ENCODE measurements around the gene RGR. TPM values are rescaled to one million over a fixed set of nuclear protein-coding genes. Genes with fewer than 3 reads are reported as not detected.
A peak's percentile ranks its signal among the peaks of the same experiment; 100 is the strongest.

Gene RGR
- total and polyA plus RNA-seq, 2 experiments from 2014 or later = not detected

DNA sequence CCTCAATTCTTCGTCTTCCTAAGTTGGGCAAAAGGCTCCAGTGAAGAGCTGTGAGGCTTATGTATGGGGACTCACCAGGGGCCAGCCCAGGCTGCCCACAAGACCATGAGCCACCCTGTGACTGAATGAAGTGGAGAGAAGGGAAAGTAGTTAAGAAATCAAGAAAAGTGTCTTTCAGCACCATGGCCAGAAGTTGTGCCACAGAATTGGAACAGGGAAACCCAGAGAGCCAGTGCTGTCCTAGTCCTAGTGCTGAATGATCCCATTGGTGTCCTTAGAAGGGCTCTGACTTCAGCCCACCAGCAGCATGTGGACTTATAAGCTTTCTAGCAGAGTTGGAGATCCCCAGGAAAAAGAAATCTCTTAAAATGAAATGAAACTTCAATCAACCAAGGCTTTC lies 46.5 kb downstream of the RGR start (continued):
- TF ChIP-seq, protein P1, sequence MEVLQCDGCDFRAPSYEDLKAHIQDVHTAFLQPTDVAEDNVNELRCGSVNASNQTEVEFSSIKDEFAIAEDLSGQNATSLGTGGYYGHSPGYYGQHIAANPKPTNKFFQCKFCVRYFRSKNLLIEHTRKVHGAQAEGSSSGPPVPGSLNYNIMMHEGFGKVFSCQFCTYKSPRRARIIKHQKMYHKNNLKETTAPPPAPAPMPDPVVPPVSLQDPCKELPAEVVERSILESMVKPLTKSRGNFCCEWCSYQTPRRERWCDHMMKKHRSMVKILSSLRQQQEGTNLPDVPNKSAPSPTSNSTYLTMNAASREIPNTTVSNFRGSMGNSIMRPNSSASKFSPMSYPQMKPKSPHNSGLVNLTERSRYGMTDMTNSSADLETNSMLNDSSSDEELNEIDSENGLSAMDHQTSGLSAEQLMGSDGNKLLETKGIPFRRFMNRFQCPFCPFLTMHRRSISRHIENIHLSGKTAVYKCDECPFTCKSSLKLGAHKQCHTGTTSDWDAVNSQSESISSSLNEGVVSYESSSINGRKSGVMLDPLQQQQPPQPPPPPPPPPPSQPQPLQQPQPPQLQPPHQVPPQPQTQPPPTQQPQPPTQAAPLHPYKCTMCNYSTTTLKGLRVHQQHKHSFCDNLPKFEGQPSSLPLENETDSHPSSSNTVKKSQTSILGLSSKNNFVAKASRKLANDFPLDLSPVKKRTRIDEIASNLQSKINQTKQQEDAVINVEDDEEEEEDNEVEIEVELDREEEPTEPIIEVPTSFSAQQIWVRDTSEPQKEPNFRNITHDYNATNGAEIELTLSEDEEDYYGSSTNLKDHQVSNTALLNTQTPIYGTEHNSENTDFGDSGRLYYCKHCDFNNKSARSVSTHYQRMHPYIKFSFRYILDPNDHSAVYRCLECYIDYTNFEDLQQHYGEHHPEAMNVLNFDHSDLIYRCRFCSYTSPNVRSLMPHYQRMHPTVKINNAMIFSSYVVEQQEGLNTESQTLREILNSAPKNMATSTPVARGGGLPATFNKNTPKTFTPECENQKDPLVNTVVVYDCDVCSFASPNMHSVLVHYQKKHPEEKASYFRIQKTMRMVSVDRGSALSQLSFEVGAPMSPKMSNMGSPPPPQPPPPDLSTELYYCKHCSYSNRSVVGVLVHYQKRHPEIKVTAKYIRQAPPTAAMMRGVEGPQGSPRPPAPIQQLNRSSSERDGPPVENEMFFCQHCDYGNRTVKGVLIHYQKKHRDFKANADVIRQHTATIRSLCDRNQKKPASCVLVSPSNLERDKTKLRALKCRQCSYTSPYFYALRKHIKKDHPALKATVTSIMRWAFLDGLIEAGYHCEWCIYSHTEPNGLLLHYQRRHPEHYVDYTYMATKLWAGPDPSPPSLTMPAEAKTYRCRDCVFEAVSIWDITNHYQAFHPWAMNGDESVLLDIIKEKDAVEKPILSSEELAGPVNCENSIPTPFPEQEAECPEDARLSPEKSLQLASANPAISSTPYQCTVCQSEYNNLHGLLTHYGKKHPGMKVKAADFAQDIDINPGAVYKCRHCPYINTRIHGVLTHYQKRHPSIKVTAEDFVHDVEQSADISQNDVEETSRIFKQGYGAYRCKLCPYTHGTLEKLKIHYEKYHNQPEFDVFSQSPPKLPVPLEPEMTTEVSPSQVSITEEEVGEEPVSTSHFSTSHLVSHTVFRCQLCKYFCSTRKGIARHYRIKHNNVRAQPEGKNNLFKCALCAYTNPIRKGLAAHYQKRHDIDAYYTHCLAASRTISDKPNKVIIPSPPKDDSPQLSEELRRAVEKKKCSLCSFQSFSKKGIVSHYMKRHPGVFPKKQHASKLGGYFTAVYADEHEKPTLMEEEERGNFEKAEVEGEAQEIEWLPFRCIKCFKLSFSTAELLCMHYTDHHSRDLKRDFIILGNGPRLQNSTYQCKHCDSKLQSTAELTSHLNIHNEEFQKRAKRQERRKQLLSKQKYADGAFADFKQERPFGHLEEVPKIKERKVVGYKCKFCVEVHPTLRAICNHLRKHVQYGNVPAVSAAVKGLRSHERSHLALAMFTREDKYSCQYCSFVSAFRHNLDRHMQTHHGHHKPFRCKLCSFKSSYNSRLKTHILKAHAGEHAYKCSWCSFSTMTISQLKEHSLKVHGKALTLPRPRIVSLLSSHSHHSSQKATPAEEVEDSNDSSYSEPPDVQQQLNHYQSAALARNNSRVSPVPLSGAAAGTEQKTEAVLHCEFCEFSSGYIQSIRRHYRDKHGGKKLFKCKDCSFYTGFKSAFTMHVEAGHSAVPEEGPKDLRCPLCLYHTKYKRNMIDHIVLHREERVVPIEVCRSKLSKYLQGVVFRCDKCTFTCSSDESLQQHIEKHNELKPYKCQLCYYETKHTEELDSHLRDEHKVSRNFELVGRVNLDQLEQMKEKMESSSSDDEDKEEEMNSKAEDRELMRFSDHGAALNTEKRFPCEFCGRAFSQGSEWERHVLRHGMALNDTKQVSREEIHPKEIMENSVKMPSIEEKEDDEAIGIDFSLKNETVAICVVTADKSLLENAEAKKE (CRISPR knock-in tag; IDR thresholded peaks at IDR 0.05) = no peak
- TF ChIP-seq ZNF114 (CRISPR knock-in tag; IDR thresholded peaks at IDR 0.05) = peak; percentile 52; the same call in 1 of the 2 replicates

DNA sequence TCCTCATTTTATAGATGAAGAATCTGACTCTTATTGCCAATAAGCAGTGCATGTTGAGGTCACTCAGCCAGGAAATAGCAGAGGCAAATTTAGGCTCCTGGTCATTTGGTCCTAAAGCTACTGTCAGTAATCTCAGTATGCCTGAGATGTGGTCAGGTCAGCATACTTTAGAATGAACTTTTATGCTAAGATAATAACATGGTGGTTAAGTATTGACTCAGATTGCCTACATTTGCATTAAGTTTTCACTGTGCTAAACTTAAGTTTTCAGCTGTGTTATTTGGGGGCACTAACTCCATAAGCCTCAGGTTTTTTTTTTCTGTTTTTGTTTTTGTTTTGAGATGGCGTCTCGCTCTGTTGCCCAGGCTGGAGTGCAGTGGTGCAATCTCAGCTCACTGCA lies 47.6 kb downstream of the RGR start:
- no peak overlapping the region for H3K4me3 ChIP-seq
- no peaks in the 10 kb centered on the region for H3K27me3 ChIP-seq (ENCODE audit: insufficient read depth)
- H2AFZ ChIP-seq = no peak overlapping the region
- H3F3A ChIP-seq (replicated peaks; ENCODE audit: low read depth) = 0 out of 2 replicates have a peak, but pooled peaks cover 10% of the 10 kb centered on the region
- ATAC-seq (no peak), DNase-seq (ENCODE audit: low spot score) (no peak)
- Mint-ChIP-seq H3K27me3 (ENCODE audit: insufficient read depth, low read depth, poor library complexity) (peaks cover 6% of the 10 kb centered on the region), H3K9me3 (no peaks in the 10 kb centered on the region), H3K27ac (no peak overlapping the region), H3K4me1 (peaks cover 24% of the 10 kb centered on the region), H3K4me3 (no peak overlapping the region), H3K36me3 (ENCODE audit: low read depth) (no peaks in the 10 kb centered on the region)
- H3K36me3 ChIP-seq (ENCODE audit: insufficient read depth) = no peaks in the 10 kb centered on the region
- no peaks in the 10 kb centered on the region for H4K20me1 ChIP-seq (replicated peaks; ENCODE audit: insufficient read depth)
- no peak overlapping the region for H3K4me2 ChIP-seq
- H3K79me2 ChIP-seq (replicated peaks; ENCODE audit: insufficient read depth) = no peaks in the 10 kb centered on the region
- H3K4me1 ChIP-seq (ENCODE audit: insufficient read depth) = peaks cover 27% of the 10 kb centered on the region
- H3K27ac ChIP-seq (ENCODE audit: low read depth) = no peak overlapping the region
- H3K9me2 ChIP-seq (ENCODE audit: insufficient read depth) = peaks cover 6% of the 10 kb centered on the region; the same call in 1 of the 2 replicates
- no peak for TF ChIP-seq ZNF331 (CRISPR knock-in tag; IDR thresholded peaks at IDR 0.05; ENCODE audit: low read depth)
- no peak for TF ChIP-seq EZH2phosphoT487 (IDR thresholded peaks at IDR 0.05; ENCODE audit: unreplicated experiment)
- TF ChIP-seq, protein P2, sequence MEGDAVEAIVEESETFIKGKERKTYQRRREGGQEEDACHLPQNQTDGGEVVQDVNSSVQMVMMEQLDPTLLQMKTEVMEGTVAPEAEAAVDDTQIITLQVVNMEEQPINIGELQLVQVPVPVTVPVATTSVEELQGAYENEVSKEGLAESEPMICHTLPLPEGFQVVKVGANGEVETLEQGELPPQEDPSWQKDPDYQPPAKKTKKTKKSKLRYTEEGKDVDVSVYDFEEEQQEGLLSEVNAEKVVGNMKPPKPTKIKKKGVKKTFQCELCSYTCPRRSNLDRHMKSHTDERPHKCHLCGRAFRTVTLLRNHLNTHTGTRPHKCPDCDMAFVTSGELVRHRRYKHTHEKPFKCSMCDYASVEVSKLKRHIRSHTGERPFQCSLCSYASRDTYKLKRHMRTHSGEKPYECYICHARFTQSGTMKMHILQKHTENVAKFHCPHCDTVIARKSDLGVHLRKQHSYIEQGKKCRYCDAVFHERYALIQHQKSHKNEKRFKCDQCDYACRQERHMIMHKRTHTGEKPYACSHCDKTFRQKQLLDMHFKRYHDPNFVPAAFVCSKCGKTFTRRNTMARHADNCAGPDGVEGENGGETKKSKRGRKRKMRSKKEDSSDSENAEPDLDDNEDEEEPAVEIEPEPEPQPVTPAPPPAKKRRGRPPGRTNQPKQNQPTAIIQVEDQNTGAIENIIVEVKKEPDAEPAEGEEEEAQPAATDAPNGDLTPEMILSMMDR (conservative IDR thresholded peaks at IDR 0.05; ENCODE audit: low read depth in 2 of 2) = no peak
- no peak for TF ChIP-seq CREB1 (CRISPR knock-in tag; IDR thresholded peaks at IDR 0.05; ENCODE audit: low read depth)
- TF ChIP-seq EZH2 (IDR thresholded peaks at IDR 0.05; ENCODE audit: low read depth, unreplicated experiment) = no peak
- TF ChIP-seq ZNF114 (CRISPR knock-in tag; IDR thresholded peaks at IDR 0.05) = no peak
- no peak for TF ChIP-seq JUNB (IDR thresholded peaks at IDR 0.05; ENCODE audit: unreplicated experiment)
- TF ChIP-seq, protein P3, sequence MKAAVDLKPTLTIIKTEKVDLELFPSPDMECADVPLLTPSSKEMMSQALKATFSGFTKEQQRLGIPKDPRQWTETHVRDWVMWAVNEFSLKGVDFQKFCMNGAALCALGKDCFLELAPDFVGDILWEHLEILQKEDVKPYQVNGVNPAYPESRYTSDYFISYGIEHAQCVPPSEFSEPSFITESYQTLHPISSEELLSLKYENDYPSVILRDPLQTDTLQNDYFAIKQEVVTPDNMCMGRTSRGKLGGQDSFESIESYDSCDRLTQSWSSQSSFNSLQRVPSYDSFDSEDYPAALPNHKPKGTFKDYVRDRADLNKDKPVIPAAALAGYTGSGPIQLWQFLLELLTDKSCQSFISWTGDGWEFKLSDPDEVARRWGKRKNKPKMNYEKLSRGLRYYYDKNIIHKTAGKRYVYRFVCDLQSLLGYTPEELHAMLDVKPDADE (IDR thresholded peaks at IDR 0.05) = no peak
